Upper lobe of left lung (tissue), 4 donors: ENCODE measurements around the gene KLK15.

Experiments
- CTCF ChIP-seq, 6 experiments: fragments of 450-650 bp in 4 of 6; fragments of 200-600 bp in 2 of 6; sonication (generic) in 2 of 6; IDR thresholded peaks; one replicate each; pipeline ENCODE4 v1.5.1; 2016 to 2019; ENCODE audit warnings: antibody characterized with exemption in 6 of 6
- EP300 ChIP-seq, 4 donors: sonication (generic); formaldehyde crosslinking; IDR thresholded peaks; one replicate each; pipeline ENCODE4 v1.5.1; 2017; ENCODE audit warnings: antibody characterized with exemption in 4 of 4, control low read depth in 2 of 4
- POLR2A ChIP-seq, 4 donors: fragments of 450-650 bp; IDR thresholded peaks; one replicate each; pipeline ENCODE4 v1.5.1; 2016 to 2017; ENCODE audit warnings: antibody characterized with exemption in 4 of 4, mild to moderate bottlenecking in 2 of 4
- POLR2AphosphoS5 ChIP-seq, 2 donors: sonication (generic); formaldehyde crosslinking; IDR thresholded peaks; one replicate each; pipeline ENCODE4 v1.5.1; 2017; ENCODE audit warnings: antibody characterized with exemption in 2 of 2

- no peak for TF ChIP-seq POLR2AphosphoS5 (IDR thresholded peaks at IDR 0.05)
- TF ChIP-seq EP300 (IDR thresholded peaks at IDR 0.05) = no peak
- TF ChIP-seq CTCF (IDR thresholded peaks at IDR 0.05) = no peak
- no peak for TF ChIP-seq POLR2A (IDR thresholded peaks at IDR 0.05)
Measured at GRCh38 chr19:50796634-50797428, 36.5 kb downstream of the KLK15 start.
